ENCODE measurements around the gene NTHL1. TPM values are rescaled to one million over a fixed set of nuclear protein-coding genes. Genes with fewer than 3 reads are reported as not detected.

NTHL1 gene
- total RNA-seq, 1 donor from 2014 or later = 50.7 TPM

DNA sequence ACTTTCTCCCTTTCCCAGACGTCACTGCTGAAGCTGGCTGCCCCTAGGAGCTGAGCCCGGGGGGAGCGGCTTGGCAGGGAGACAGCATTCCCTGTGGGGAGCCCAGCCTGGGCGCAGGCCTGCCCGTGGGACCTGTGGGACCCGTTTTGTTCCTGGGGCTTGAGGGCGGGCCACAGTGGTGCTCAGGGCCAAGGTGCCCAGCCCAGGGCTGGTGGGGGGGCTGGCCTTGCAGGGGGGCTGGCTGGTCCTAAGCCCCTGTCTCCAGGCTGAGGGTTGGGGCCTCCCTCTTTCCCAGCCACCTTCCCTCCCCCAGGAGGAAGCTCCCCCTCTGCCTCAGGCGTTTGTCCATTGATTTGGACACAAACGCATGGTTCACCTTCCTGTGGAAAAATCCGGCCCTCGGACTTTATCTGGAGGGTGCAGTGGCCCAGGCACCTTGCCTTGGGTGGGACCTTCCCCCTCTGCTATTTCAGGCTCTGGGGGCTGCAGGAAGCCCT is 16.5 kb downstream of the NTHL1 start:
- Mint-ChIP-seq H3K4me3 (no peak overlapping the region), H3K4me1 (peaks cover 9% of the 10 kb centered on the region), H3K27ac (ENCODE audit: unreplicated experiment) (no peak overlapping the region), H3K9me3 (no peaks in the 10 kb centered on the region), H3K36me3 (ENCODE audit: low read depth) (no peaks in the 10 kb centered on the region), H3K27me3 (ENCODE audit: low read depth) (peaks cover 20% of the 10 kb centered on the region)
- no peak for DNase-seq (ENCODE audit: low read depth, low spot score)
- TF ChIP-seq, protein P1, sequence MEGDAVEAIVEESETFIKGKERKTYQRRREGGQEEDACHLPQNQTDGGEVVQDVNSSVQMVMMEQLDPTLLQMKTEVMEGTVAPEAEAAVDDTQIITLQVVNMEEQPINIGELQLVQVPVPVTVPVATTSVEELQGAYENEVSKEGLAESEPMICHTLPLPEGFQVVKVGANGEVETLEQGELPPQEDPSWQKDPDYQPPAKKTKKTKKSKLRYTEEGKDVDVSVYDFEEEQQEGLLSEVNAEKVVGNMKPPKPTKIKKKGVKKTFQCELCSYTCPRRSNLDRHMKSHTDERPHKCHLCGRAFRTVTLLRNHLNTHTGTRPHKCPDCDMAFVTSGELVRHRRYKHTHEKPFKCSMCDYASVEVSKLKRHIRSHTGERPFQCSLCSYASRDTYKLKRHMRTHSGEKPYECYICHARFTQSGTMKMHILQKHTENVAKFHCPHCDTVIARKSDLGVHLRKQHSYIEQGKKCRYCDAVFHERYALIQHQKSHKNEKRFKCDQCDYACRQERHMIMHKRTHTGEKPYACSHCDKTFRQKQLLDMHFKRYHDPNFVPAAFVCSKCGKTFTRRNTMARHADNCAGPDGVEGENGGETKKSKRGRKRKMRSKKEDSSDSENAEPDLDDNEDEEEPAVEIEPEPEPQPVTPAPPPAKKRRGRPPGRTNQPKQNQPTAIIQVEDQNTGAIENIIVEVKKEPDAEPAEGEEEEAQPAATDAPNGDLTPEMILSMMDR (conservative IDR thresholded peaks at IDR 0.05) = no peak

DNA sequence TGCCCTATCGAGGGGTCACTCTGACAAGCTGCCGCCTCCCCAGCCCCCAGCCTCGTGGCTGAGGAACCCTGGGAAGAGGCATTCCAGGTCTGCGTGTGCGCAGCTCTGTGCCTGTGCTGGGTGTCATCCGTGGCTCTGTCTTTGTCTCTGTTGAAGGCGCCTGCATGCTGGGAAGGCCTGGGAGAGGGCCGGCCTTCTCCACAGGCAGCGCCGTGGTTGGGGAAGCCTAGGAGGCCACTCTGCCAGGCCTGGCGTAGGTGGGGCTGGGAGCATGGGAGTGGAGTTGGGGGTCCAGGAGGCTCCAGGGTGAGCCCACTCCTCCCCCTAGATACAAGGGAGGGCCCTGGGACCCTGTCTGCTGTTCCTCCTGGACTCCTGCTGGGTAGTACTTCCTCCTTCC is 17.6 kb downstream of the NTHL1 start:
- H3K27me3 Mint-ChIP-seq (ENCODE audit: low read depth) = peaks cover 26% of the 10 kb centered on the region
- H3K4me3 Mint-ChIP-seq = peak overlapping the region; percentile 49
- no peak overlapping the region for H3K27ac Mint-ChIP-seq (ENCODE audit: unreplicated experiment)
- no peak for DNase-seq (ENCODE audit: low read depth, low spot score)
- H3K4me1 Mint-ChIP-seq = peaks cover 9% of the 10 kb centered on the region
- no peaks in the 10 kb centered on the region for H3K9me3 Mint-ChIP-seq
- TF ChIP-seq, protein P1 (conservative IDR thresholded peaks at IDR 0.05) = no peak
- no peaks in the 10 kb centered on the region for H3K36me3 Mint-ChIP-seq (ENCODE audit: low read depth)

DNA sequence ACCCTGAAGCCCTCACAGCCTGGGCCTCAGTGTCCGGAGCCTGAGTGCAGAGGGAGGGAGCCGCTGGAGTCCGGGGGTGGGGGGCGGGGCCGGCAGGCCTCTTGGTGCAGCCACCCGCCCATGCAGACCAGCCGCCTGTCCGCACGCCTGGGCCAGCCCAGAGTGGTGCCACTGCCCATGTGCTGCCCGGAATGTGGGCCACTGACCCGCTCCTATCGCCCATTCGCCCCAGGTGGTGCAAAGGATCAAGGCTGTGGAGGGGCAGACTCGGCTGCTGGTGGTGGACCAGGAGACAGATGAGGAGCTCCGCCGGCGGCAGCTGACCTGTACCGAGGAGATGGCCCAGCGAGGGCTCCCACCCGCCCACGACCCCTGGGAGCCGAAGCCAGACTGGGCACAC is 18.3 kb downstream of the NTHL1 start:
- no peak overlapping the region for H3K4me3 Mint-ChIP-seq
- TF ChIP-seq, protein P1 (conservative IDR thresholded peaks at IDR 0.05) = no peak
- peaks cover 10% of the 10 kb centered on the region for H3K4me1 Mint-ChIP-seq
- H3K9me3 Mint-ChIP-seq = no peaks in the 10 kb centered on the region
- peaks cover 27% of the 10 kb centered on the region for H3K27me3 Mint-ChIP-seq (ENCODE audit: low read depth)
- H3K36me3 Mint-ChIP-seq (ENCODE audit: low read depth) = no peaks in the 10 kb centered on the region
- DNase-seq (ENCODE audit: low read depth, low spot score) = no peak
- H3K27ac Mint-ChIP-seq (ENCODE audit: unreplicated experiment) = no peak overlapping the region

DNA sequence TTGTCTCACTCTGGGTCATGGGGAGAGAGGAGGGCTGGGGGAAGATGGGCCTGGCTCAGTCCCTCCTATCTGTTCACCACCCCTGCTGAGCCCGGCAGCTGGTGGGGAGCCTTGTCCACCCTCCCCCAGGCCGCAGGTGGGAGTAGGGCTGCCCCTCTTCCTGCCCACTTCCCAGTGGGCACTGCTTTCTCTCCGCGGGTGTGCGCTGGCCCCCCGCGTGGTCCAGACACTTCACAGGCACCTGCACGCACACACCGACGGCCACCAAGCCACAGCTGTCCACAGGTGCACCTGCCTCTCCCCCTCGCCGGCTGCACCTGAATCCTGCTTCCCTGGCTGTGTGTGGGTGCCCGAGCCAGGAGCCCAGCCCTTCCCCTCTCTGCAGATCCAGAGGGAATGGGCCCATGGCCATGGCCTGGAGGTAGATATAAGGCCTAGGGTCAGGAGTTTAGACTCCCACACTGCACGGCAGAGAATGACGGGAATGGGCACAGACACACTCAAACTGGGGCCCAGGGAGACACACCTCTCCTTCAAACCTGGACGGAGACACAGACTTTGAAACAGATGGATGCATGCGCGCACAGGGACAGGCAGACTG is 18.9 kb downstream of the NTHL1 start:
- H3K27ac Mint-ChIP-seq (ENCODE audit: unreplicated experiment) = no peak overlapping the region
- H3K4me1 Mint-ChIP-seq = peaks cover 11% of the 10 kb centered on the region
- H3K9me3 Mint-ChIP-seq = no peaks in the 10 kb centered on the region
- no peaks in the 10 kb centered on the region for H3K36me3 Mint-ChIP-seq (ENCODE audit: low read depth)
- no peak for DNase-seq (ENCODE audit: low read depth, low spot score)
- H3K4me3 Mint-ChIP-seq = no peak overlapping the region
- peaks cover 29% of the 10 kb centered on the region for H3K27me3 Mint-ChIP-seq (ENCODE audit: low read depth)
- TF ChIP-seq, protein P1 (conservative IDR thresholded peaks at IDR 0.05) = no peak

DNA sequence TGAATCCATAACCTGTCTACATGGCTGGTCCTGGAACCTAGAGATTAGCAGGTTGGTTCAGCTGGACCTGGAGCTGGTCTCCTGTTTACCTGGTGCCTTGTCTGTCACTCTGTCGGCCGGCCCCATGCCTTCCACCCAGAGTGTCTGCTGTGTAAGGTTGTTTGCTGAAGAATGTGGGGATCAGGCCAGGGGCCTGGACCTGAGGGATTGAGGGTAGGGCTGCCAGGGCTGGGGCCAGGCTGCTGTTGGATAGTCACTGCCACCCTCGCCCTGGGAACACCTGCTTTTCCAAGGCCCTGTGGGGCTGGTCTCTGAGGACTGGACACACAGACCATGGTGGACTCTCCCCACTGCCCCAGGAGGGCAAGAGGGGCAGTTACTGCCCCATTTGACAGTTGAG is 19.5 kb downstream of the NTHL1 start:
- Mint-ChIP-seq H3K4me1 (peaks cover 13% of the 10 kb centered on the region), H3K9me3 (no peaks in the 10 kb centered on the region), H3K36me3 (ENCODE audit: low read depth) (no peaks in the 10 kb centered on the region), H3K27me3 (ENCODE audit: low read depth) (peaks cover 32% of the 10 kb centered on the region), H3K4me3 (no peak overlapping the region), H3K27ac (ENCODE audit: unreplicated experiment) (no peak overlapping the region)
- TF ChIP-seq, protein P1 (conservative IDR thresholded peaks at IDR 0.05) = no peak
- no peak for DNase-seq (ENCODE audit: low read depth, low spot score)

Data from neural crest cell (in vitro differentiated cells).